Mammary epithelial cell (primary cell): ENCODE measurements around the gene MLXIP.

Source experiments
- CTCF ChIP-seq, 2 donors: IDR thresholded peaks in 1 of 2; conservative IDR thresholded peaks in 1 of 2; 2 replicates each; pipeline ENCODE4 v1.5.1; 2011 to 2012; ENCODE audit warnings: inconsistent platforms in 2 of 2, low read length in 2 of 2, mild to moderate bottlenecking in 2 of 2, control low read depth in 1 of 2, low read depth in 1 of 2; ENCODE audit not compliant: insufficient read depth in 1 of 2; ENCODE audit errors: extremely low read depth in 1 of 2
- EZH2 ChIP-seq: IDR thresholded peaks from 2 replicates; pipeline ENCODE4 v1.6.1; 2012; ENCODE audit warnings: low read length, inconsistent platforms, borderline replicate concordance

GRCh38 chr12:122029620-122030423 is 48.7 kb upstream of the MLXIP start:
- no peak for TF ChIP-seq EZH2
- TF ChIP-seq CTCF (conservative IDR thresholded peaks at IDR 0.05 in 1 of 2, IDR thresholded peaks at IDR 0.05 in 1 of 2; ENCODE audit: extremely low read depth in 1 of 2, insufficient read depth in 1 of 2, low read depth in 1 of 2, low read length in 2 of 2): no peak
